Cardiac muscle cell (in vitro differentiated cells and primary cell): ENCODE data around the gene C12orf75. TPM values are rescaled to one million over a fixed set of nuclear protein-coding genes. Genes with fewer than 3 reads are reported as not detected.
"Not testable (repeated sequence)": the region's sequence is repeated elsewhere in the genome, so short reads cannot be mapped to it uniquely, and the experiment has no call there.

Source experiments
- DNase-seq, 2 donors: peaks; one replicate each; pipeline versions ENCODE4 v3.0.0 to v3.0.0-alpha.2; 2010 to 2017; ENCODE audit warnings: low read depth in 1 of 2, low spot score in 1 of 2
- H3K27ac ChIP-seq: fragments of 200-600 bp; sonication (generic); 2 replicates; pipeline ENCODE4 v1.5.1; 2016
- H3K27me3 ChIP-seq: fragments of 200-600 bp; sonication (generic); 2 replicates; pipeline ENCODE4 v1.6.0; 2016; ENCODE audit warnings: control low read depth
- H3K36me3 ChIP-seq: fragments of 200-600 bp; sonication (generic); 2 replicates; pipeline ENCODE4 v1.5.1; 2016; ENCODE audit warnings: control low read depth
- H3K4me1 ChIP-seq: fragments of 200-600 bp; sonication (generic); 2 replicates; pipeline ENCODE4 v1.8.1; 2017; ENCODE audit warnings: low read depth, mild to moderate bottlenecking, mixed run types
- H3K4me3 ChIP-seq: fragments of 200-600 bp; sonication (generic); 2 replicates; pipeline ENCODE4 v1.5.1; 2016; ENCODE audit warnings: mild to moderate bottlenecking
- H3K9me3 ChIP-seq: fragments of 200-600 bp; sonication (generic); 2 replicates; pipeline ENCODE4 v1.5.1; 2017; ENCODE audit warnings: low read depth, mild to moderate bottlenecking, control low read depth
- polyA plus RNA-seq: library from polyadenylated mRNA; unstranded; fragments of >200 nt; fragmentation: Nextera tagmentation; extraction: Ambion mirVana; gene quantifications from 2 replicates; pipeline ENCODE4 v1.2.1, GENCODE V29; 2016
- total RNA-seq: library from RNA; depleted of rRNA; stranded (reverse); fragments of >200 nt; gene quantifications from 2 replicates; pipeline ENCODE4 v1.2.3, GENCODE V29; 2016
- TF ChIP-seq, protein P1 (sequence below): IDR thresholded peaks from 2 replicates; pipeline ENCODE4 v1.5.1; 2012; ENCODE audit warnings: low read depth, mild to moderate bottlenecking, low read length

The C12orf75 gene
- total and polyA plus RNA-seq, 2 experiments from 2014 or later, result 39.3 to 106 TPM

DNA sequence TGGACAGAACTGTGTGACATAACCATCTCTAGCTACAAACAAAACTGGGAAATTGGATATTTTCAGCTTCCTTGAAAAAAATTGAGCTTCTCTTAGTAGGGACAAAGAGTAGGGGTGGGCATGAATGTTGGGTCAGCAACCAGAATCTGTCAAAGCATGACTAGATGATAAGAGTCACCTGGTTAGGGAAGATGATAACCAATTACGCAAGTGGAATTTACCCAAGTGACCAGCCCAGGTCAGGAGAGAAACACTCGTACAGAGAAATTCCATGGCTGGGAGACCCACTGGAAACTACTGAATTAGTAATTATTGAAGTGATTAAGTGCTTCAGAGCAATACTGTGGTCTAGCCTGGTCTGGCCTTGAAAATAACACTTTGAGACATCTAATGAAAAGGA lies 36.3 kb upstream of the C12orf75 start:
- H3K27me3 ChIP-seq, result no peaks in the 10 kb centered on the region
- H3K9me3 ChIP-seq, result no peaks in the 10 kb centered on the region
- H3K4me1 ChIP-seq, result no peaks in the 10 kb centered on the region
- TF ChIP-seq, protein P1, sequence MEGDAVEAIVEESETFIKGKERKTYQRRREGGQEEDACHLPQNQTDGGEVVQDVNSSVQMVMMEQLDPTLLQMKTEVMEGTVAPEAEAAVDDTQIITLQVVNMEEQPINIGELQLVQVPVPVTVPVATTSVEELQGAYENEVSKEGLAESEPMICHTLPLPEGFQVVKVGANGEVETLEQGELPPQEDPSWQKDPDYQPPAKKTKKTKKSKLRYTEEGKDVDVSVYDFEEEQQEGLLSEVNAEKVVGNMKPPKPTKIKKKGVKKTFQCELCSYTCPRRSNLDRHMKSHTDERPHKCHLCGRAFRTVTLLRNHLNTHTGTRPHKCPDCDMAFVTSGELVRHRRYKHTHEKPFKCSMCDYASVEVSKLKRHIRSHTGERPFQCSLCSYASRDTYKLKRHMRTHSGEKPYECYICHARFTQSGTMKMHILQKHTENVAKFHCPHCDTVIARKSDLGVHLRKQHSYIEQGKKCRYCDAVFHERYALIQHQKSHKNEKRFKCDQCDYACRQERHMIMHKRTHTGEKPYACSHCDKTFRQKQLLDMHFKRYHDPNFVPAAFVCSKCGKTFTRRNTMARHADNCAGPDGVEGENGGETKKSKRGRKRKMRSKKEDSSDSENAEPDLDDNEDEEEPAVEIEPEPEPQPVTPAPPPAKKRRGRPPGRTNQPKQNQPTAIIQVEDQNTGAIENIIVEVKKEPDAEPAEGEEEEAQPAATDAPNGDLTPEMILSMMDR, result no peak
- no peak for DNase-seq
- H3K36me3 ChIP-seq, result no peaks in the 10 kb centered on the region
- no peak overlapping the region for H3K27ac ChIP-seq
- no peak overlapping the region for H3K4me3 ChIP-seq

DNA sequence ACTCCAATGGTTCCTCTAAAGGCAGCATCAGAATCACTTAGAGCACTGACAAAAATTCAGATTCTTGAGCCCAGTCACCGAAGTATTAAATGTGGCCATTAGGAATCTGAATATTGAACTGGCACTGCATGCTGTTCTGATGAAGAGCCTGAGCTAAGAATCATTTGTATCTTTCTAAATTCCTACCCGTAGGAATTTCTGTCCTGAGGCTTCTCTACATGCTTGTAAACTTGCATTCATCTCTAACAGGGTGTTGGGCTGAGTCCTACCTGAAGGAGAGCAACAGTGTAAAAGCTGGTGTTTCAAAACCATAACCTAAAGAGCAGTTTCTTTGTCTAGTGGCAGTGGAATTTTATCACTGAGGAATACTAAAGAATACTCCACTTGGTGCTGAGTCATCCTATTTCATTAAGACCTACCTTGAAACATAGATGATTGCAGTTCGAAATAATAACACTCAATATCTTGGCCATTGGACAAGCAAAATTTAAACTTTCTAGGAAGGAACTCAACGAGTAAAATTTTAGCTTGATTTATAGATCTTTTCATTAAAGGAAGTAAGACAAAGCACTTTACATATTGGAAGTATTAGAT lies 35.5 kb upstream of the C12orf75 start:
- no peaks in the 10 kb centered on the region for H3K36me3 ChIP-seq
- no peak overlapping the region for H3K4me3 ChIP-seq
- H3K4me1 ChIP-seq, result no peaks in the 10 kb centered on the region
- TF ChIP-seq, protein P1, result no peak
- DNase-seq, result no peak
- H3K27ac ChIP-seq, result no peak overlapping the region
- H3K9me3 ChIP-seq, result no peaks in the 10 kb centered on the region
- H3K27me3 ChIP-seq, result no peaks in the 10 kb centered on the region

DNA sequence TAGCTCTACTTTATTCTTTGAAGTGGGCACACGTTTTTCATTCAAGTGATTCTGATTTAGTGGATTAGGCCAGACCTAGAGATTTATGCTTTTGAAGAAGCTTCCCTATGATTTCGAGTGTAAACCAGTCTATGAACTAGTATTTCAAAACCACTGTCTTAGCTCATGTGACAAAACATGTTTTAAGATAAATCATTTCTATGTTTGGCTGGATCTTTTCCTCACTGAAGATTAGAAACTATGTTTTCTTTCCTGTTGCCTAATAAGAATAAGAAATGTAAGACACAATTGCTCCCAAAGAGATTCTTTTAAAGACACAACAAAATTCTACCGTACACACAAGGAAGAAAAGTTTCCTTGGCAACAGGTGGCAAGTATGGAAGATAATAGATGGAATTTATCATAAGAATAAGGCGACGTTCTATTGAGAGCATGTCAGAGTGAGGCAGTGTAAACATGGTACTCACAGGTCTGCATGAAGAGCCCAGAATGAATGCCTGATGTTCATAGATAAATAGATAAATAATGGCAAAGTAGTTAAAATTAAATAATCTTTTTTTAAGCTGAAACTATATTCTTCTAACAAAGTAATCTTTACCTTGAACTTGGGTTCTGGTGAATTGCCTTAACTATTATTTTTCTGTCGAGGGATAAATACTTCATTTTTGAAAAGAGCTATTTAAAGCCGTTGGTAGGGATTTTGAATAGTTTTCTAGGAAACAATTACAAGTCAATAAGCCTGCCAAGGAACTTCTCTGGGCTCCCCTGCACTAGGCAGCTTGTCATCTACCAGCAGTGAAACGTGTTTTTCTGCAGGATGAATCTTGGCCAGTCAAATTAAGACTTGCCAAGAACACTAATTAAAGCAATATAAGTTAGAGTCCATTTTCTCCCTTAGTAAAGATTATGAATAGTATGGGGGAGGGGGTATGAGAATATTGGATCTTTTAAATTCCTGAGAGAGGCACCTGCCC lies 34.1 kb upstream of the C12orf75 start:
- TF ChIP-seq, protein P1, result no peak
- Histone ChIP-seq H3K9me3 (no peaks in the 10 kb centered on the region), H3K4me3 (no peak overlapping the region), H3K4me1 (no peaks in the 10 kb centered on the region), H3K27ac (no peak overlapping the region), H3K36me3 (no peaks in the 10 kb centered on the region), H3K27me3 (no peaks in the 10 kb centered on the region)
- peak in 1 of 2 donors; percentile 51 for DNase-seq

DNA sequence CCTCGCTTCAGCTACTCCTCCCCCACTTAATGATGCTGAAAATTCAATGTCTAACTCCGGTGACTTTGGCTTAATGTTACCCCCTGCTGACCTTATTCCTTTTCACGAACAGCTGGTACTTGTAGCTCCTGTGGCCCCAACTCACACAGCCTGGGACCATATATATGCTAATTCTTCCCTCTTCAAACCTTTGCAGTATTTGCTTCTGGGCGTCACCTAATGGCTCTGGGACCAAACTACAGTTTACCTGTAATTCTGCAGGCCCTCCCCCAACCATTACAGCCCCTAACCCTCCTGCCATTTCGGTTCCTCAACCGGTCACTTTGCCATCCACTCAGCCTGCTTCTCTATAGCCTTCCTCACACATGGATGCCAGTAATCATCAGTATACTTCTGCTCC lies 29.6 kb upstream of the C12orf75 start:
- Histone ChIP-seq H3K36me3 (no peaks in the 10 kb centered on the region), H3K4me3 (no peak overlapping the region), H3K27me3 (no peaks in the 10 kb centered on the region), H3K4me1 (no peaks in the 10 kb centered on the region), H3K9me3 (no peaks in the 10 kb centered on the region), H3K27ac (no peak overlapping the region)
- no peak for DNase-seq
- TF ChIP-seq, protein P1, result no peak

DNA sequence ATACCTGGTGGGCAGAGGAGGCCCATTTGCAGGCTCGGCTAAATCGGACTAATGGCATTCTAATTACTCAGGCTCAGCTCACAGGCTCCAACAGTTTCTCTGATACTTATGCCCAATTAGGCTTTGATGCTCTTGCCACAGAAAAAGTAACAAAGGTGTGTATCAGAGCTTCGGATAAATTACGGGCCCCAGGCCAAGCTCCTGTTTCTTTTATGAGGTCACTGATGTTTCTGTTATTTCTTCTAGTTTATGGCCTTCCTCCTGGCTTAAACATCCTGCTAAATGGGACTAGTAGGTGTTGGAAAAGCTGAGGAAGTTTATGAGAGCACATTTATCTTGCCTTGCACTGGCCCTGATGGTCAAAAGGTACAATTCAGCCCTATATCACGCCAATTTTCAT lies 28.8 kb upstream of the C12orf75 start:
- DNase-seq, result no peak
- Histone ChIP-seq H3K9me3 (no peaks in the 10 kb centered on the region), H3K27ac (no peak overlapping the region), H3K4me3 (no peak overlapping the region), H3K36me3 (no peaks in the 10 kb centered on the region), H3K27me3 (no peaks in the 10 kb centered on the region), H3K4me1 (no peaks in the 10 kb centered on the region)
- TF ChIP-seq, protein P1, result no peak

DNA sequence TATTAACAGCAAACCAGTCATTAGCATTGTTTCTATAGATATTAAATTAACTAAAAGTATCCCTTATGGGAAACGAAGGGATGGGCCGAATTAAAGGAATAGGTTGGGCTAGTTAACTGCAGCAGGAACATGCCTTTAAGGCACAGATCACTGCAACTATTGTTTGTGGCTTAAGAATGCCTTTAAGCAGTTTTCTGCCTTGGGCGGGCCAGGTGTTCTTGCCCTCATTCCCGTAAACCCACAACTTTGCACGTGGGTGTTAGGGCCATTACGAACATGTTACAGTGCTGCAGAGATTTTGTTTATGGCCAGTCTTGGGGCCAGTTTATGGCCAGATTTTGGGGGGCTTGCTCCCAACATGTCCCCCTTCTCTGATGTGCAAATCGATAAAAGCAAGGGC lies 27.5 kb upstream of the C12orf75 start:
- not testable (repeated sequence) for H3K36me3 ChIP-seq

DNA sequence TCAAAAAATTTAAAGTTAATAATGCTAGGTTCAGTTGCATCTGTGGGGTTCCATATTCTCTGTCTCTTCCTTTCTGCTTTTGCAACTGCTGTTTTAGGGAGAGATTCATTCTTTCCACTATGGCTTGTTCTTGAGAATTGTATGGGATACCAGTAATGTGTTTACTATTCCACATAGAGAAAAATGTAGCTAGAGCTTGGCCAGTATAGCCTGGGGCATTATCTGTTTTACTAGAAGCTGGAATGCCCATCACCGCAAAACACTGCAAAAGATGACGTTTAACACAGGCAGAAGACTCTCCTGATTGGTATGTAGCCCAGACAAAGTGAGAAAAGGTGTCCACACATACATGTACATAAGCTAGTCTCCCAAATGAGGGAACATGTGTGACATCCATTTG lies 25.9 kb upstream of the C12orf75 start:
- not testable (repeated sequence) for DNase-seq, H3K27ac ChIP-seq, H3K4me3 ChIP-seq, H3K27me3 ChIP-seq, H3K36me3 ChIP-seq, H3K4me1 ChIP-seq, H3K9me3 ChIP-seq

More for the DNA sequence above, 27.5 kb upstream of the C12orf75 start:
- H3K4me1 ChIP-seq, H3K27me3 ChIP-seq, DNase-seq, H3K27ac ChIP-seq, H3K4me3 ChIP-seq, H3K9me3 ChIP-seq: not testable (repeated sequence)

DNA sequence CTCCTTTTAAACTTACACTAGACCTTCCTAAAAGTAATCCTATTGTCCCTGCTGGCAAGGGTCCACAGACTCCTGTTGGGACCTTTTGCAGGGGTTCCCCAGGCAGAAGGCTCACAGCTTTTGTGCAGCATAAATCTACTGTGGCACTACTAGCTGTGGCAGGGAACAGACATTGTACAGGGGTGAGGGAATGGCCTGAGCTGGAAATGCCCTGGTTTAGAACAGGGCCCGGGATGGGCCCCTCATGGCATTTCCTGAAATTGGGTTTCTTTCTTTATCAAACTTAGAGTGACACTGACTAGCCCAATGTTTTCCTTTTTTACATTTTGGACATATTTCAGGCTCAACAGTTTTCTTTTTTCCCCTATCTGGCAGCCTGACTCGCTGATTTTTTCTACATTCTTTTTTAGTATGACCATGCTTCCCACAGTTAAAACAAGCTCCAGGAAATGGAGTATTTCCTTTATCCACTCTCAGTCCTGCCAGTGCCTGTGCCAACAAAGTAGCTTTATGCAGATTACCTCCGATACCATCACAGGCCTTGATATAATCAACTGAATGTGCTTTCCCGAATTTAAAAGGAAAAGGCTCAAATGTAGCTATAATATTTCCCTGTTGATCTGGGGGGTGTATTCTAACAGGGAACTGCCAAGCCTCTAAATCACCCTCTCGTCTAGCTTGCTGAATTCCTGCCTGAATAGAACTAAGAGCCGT lies 22.7 kb upstream of the C12orf75 start:
- H3K27me3 ChIP-seq, H3K4me1 ChIP-seq, DNase-seq, H3K36me3 ChIP-seq, H3K9me3 ChIP-seq, H3K4me3 ChIP-seq, H3K27ac ChIP-seq: not testable (repeated sequence)
